Activated T-helper 17 cell treated with anti-CD3 and anti-CD28 coated beads, Interleukin-2, amount 50 U/mL, for 72 hours (primary cell): ENCODE measurements around the gene LRWD1. TPM values are rescaled to one million over a fixed set of nuclear protein-coding genes. Genes with fewer than 3 reads are reported as not detected.
"Not testable (repeated sequence)": the region's sequence is repeated elsewhere in the genome, so short reads cannot be mapped to it uniquely, and the experiment has no call there.

ENCODE experiments used
- ATAC-seq: fragments of 150-1000 bp; cut with Tn5 transposase; replicated peaks from 2 replicates; pipeline ENCODE4 v1.10.0; 2021; ENCODE audit warnings: mild to moderate bottlenecking, moderate library complexity
- H3K27ac Mint-ChIP-seq: one replicate; pipeline ENCODE4 v1.8.0; 2022; ENCODE audit warnings: mixed read lengths
- H3K27me3 Mint-ChIP-seq: one replicate; pipeline ENCODE4 v1.8.0; 2022; ENCODE audit warnings: mixed read lengths
- H3K36me3 Mint-ChIP-seq: one replicate; pipeline ENCODE4 v1.8.0; 2022; ENCODE audit warnings: low read depth, mild to moderate bottlenecking, mixed read lengths
- H3K4me1 Mint-ChIP-seq: one replicate; pipeline ENCODE4 v1.8.0; 2022; ENCODE audit warnings: mixed read lengths
- H3K4me3 Mint-ChIP-seq: one replicate; pipeline ENCODE4 v1.8.0; 2022; ENCODE audit warnings: mild to moderate bottlenecking, mixed read lengths
- H3K9me3 Mint-ChIP-seq: one replicate; pipeline ENCODE4 v1.8.0; 2022; ENCODE audit warnings: mixed read lengths
- total RNA-seq, 2 donors: library from RNA; stranded (reverse); gene quantifications; one replicate each; pipeline ENCODE4 v1.2.3, GENCODE V29; 2022

The LRWD1 gene
- total RNA-seq, 2 donors from 2014 or later, result 14.8 to 20.6 TPM

GRCh38 chr7:102515889-102516288, 51.1 kb downstream of the LRWD1 start:
- not testable (repeated sequence) for H3K27me3 Mint-ChIP-seq, H3K36me3 Mint-ChIP-seq, H3K4me3 Mint-ChIP-seq, ATAC-seq, H3K4me1 Mint-ChIP-seq, H3K27ac Mint-ChIP-seq, H3K9me3 Mint-ChIP-seq

- not testable (repeated sequence) for H3K4me3 Mint-ChIP-seq
Observed at GRCh38 chr7:102516951-102517350, 52.2 kb downstream of the LRWD1 start.

GRCh38 chr7:102517550-102518147, 52.9 kb downstream of the LRWD1 start, which contains the start of gene RASA4B:
Gene RASA4B, minus strand, starts transcription at chr7:102517777. Its CDS starts 67 bp downstream, at chr7:102517710.
- not testable (repeated sequence) for H3K27me3 Mint-ChIP-seq, H3K36me3 Mint-ChIP-seq, H3K4me1 Mint-ChIP-seq, H3K9me3 Mint-ChIP-seq, H3K27ac Mint-ChIP-seq
- peak within 1 kb of the TSS; percentile 46 for H3K4me3 Mint-ChIP-seq
- ATAC-seq, result peak; percentile 92

More at GRCh38 chr7:102516951-102517350, 52.2 kb downstream of the LRWD1 start:
- H3K27me3 Mint-ChIP-seq, H3K9me3 Mint-ChIP-seq, H3K27ac Mint-ChIP-seq, H3K36me3 Mint-ChIP-seq, H3K4me1 Mint-ChIP-seq: not testable (repeated sequence)
- peak; percentile 34 for ATAC-seq

GRCh38 chr7:102520797-102521196, 56.0 kb downstream of the LRWD1 start:
- H3K9me3 Mint-ChIP-seq, H3K27ac Mint-ChIP-seq, ATAC-seq, H3K27me3 Mint-ChIP-seq, H3K4me3 Mint-ChIP-seq, H3K4me1 Mint-ChIP-seq, H3K36me3 Mint-ChIP-seq: not testable (repeated sequence)

Other genes starting within 250 kb of the LRWD1 start
- gene SH2B2, start 178.1 kb upstream of the LRWD1 start, total RNA-seq, result 10 to 100 TPM in 1 of 2 donors, 1 to 10 TPM in 1; 1.7 to 14.2 TPM
- not detected for gene SPDYE6, start 108.5 kb upstream of the LRWD1 start, total RNA-seq
- 10 to 100 TPM; 41.7 to 76.6 TPM for gene PRKRIP1, start 68.6 kb upstream of the LRWD1 start, total RNA-seq
- 10 to 100 TPM; 30.4 to 54.9 TPM for gene ORAI2, start 31.4 kb upstream of the LRWD1 start, total RNA-seq
- gene ALKBH4, start 121 bp upstream of the LRWD1 start, total RNA-seq, result 1 to 10 TPM; 9.0 to 9.2 TPM
- gene POLR2J, start 13.9 kb downstream of the LRWD1 start, total RNA-seq, result 10 to 100 TPM; 63.5 to 74.2 TPM
- gene RASA4B, start 52.8 kb downstream of the LRWD1 start, total RNA-seq, result 10 to 100 TPM; 14.1 to 23.3 TPM
- 10 to 100 TPM; 21.4 to 45.7 TPM for gene UPK3BL2, start 78.7 kb downstream of the LRWD1 start, total RNA-seq
- gene SPDYE2, start 86.2 kb downstream of the LRWD1 start, total RNA-seq, result not detected
- 100 to 1,000 TPM in 1 of 2 donors, 10 to 100 TPM in 1; 76.6 to 101 TPM for gene POLR2J3, start 107.6 kb downstream of the LRWD1 start, total RNA-seq
- gene RASA4, start 151.8 kb downstream of the LRWD1 start, total RNA-seq, result 10 to 100 TPM; 29.6 to 62.9 TPM
- gene UPK3BL1, start 177.8 kb downstream of the LRWD1 start, total RNA-seq, result 10 to 100 TPM; 37.5 to 55.6 TPM
- not detected for gene SPDYE2B, start 185.3 kb downstream of the LRWD1 start, total RNA-seq
- 10 to 100 TPM; 25.9 to 34.1 TPM for gene POLR2J2, start 206.7 kb downstream of the LRWD1 start, total RNA-seq